ENCODE measurements around the gene CARD19. TPM values are rescaled to one million over a fixed set of nuclear protein-coding genes. Genes with fewer than 3 reads are reported as not detected.

Gene CARD19
- total RNA-seq, 1 experiment from 2014 or later, result 36.6 TPM

DNA sequence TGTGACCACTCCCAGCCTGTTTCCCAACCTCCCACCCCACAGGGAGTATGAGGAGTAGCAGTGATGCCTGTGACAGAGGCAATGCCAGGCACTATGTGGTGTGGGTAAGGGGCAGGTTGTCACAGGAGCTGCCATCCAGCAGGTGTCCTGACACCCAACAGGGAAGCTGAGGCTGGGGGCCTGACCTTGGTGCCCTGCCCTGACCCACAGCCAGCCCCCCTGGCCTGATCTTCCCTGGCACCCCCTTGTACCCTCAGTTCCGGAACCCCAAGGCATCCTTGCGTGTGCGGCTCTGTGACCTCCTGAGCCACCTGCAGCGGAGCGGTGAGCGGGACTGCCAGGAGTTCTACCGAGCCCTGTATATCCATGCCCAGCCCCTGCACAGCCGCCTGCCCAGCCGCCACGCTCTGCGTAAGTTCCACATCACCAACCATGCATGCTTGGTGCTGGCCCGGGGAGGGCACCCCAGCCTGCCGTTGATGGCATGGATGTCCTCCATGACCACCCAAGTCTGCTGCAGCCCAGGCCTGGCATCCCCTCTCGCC lies 14.4 kb downstream of the CARD19 start:
- no peak for DNase-seq (ENCODE audit: unreplicated experiment)
- H3K27ac Mint-ChIP-seq (ENCODE audit: low read depth, unreplicated experiment), result peak overlapping the region; percentile 33
- CTCF ChIA-PET, result interaction anchor here (0.6 to 5.8 kb wide), 11 partner anchors 9 to 759 kb away, joined by 3 to 35 read pairs (median 6); no protein-coding TSS in a partner anchor

GRCh38 chr9:93111001-93111370 lies 15.0 kb downstream of the CARD19 start:
- POLR2A ChIA-PET, result interaction anchor here (1.4 to 1.5 kb wide), 2 partner anchors 9 to 12 kb away, joined by 5 to 7 read pairs; no protein-coding TSS in a partner anchor
- BruUV-seq (replicated peaks), result no TSS peak
- peaks cover 16% of the 10 kb centered on the region for H3K36me3 Mint-ChIP-seq (ENCODE audit: insufficient read depth, unreplicated experiment)
- H3K4me3 Mint-ChIP-seq (ENCODE audit: unreplicated experiment), result no peak overlapping the region
- H3K4me1 Mint-ChIP-seq (ENCODE audit: insufficient read depth, unreplicated experiment), result peaks cover 21% of the 10 kb centered on the region
- CTCF ChIA-PET, result interaction anchor here (1.3 to 5.8 kb wide), 3 partner anchors 13 to 192 kb away, joined by 3 to 35 read pairs (median 33); no protein-coding TSS in a partner anchor
- no peaks in the 10 kb centered on the region for H3K9me3 Mint-ChIP-seq (ENCODE audit: unreplicated experiment)
- no peak for DNase-seq (ENCODE audit: unreplicated experiment)
- no peak for TF ChIP-seq CTCF (IDR thresholded peaks at IDR 0.05; ENCODE audit: unreplicated experiment)
- no peaks in the 10 kb centered on the region for H3K27me3 Mint-ChIP-seq (ENCODE audit: insufficient read depth, unreplicated experiment)
- intact Hi-C loops (cut with micrococcal nuclease), result no loop called here
- peak overlapping the region; percentile 33 for H3K27ac Mint-ChIP-seq (ENCODE audit: low read depth, unreplicated experiment)

More for the DNA sequence above, 14.4 kb downstream of the CARD19 start:
- intact Hi-C loops (cut with micrococcal nuclease), result no loop called here
- no peak overlapping the region for H3K4me3 Mint-ChIP-seq (ENCODE audit: unreplicated experiment)
- POLR2A ChIA-PET, result interaction anchor here (1.5 kb wide), 1 partner anchor 10 kb away, joined by 7 read pairs; no protein-coding TSS in a partner anchor
- H3K36me3 Mint-ChIP-seq (ENCODE audit: insufficient read depth, unreplicated experiment), result peaks cover 16% of the 10 kb centered on the region
- no peaks in the 10 kb centered on the region for H3K27me3 Mint-ChIP-seq (ENCODE audit: insufficient read depth, unreplicated experiment)
- TF ChIP-seq CTCF (IDR thresholded peaks at IDR 0.05; ENCODE audit: unreplicated experiment), result no peak
- BruUV-seq (replicated peaks), result no TSS peak
- peaks cover 21% of the 10 kb centered on the region for H3K4me1 Mint-ChIP-seq (ENCODE audit: insufficient read depth, unreplicated experiment)
- H3K9me3 Mint-ChIP-seq (ENCODE audit: unreplicated experiment), result no peaks in the 10 kb centered on the region

- Mint-ChIP-seq H3K4me1 (ENCODE audit: insufficient read depth, unreplicated experiment) (peaks cover 21% of the 10 kb centered on the region), H3K4me3 (ENCODE audit: unreplicated experiment) (no peak overlapping the region), H3K36me3 (ENCODE audit: insufficient read depth, unreplicated experiment) (peaks cover 16% of the 10 kb centered on the region), H3K27me3 (ENCODE audit: insufficient read depth, unreplicated experiment) (no peaks in the 10 kb centered on the region), H3K27ac (ENCODE audit: low read depth, unreplicated experiment) (peak overlapping the region; percentile 77), H3K9me3 (ENCODE audit: unreplicated experiment) (no peaks in the 10 kb centered on the region)
- no peak for TF ChIP-seq CTCF (IDR thresholded peaks at IDR 0.05; ENCODE audit: unreplicated experiment)
- intact Hi-C loops (cut with micrococcal nuclease), result no loop called here
- ChIA-PET CTCF (interaction anchor here (0.6 to 5.8 kb wide), 5 partner anchors 13 to 475 kb away, joined by 3 to 35 read pairs (median 3); no protein-coding TSS in a partner anchor), POLR2A (interaction anchor here (0.7 to 1.5 kb wide), 3 partner anchors 9 to 45 kb away, joined by 3 to 7 read pairs (median 5); no protein-coding TSS in a partner anchor)
- DNase-seq (ENCODE audit: unreplicated experiment), result peak; percentile 94
- BruUV-seq (replicated peaks), result no TSS peak
Measured at GRCh38 chr9:93111371-93112115, 15.5 kb downstream of the CARD19 start.
